Activated gamma-delta T cell treated with Interleukin-2 at 50 U/mL for 16 hours (primary cell): ENCODE results near the gene NPY1R.

Experiments used
- DNase-seq: peaks from one replicate; pipeline ENCODE4 v3.0.0-alpha.2; 2020

NPY1R gene

GRCh38 chr4:163274861-163275260, 57.5 kb downstream of the NPY1R start:
- DNase-seq, result no peak
